ENCODE measurements around the gene CKAP4.

The CKAP4 gene

DNA sequence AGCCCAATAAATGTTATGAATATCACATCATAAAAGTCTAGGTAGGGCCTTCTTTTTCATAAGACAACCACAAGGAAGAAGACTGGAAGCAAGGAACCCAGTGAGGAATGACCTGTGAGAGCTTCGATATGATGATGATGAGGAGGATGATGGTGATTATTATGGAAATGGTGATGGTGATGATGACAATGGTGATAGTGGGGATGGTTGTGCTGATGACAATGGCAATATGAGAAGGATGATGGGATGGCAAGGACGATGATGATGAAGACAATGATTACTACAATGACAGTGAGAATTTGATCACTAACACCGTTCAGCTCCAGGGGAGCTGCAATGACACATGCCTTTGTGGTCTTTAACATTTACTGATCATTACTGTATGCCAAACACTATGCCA lies 7.7 kb upstream of the CKAP4 start:
- DNase-seq (ENCODE audit: extremely low spot score), result no peak
- ChIA-PET POLR2A (no interaction called here), CTCF (no interaction called here)
- TF ChIP-seq FOXK2 (IDR thresholded peaks at IDR 0.05) (no peak), HDGF (IDR thresholded peaks at IDR 0.05; ENCODE audit: borderline replicate concordance) (no peak), ARNT (IDR thresholded peaks at IDR 0.05) (no peak), NFRKB (IDR thresholded peaks at IDR 0.05) (no peak), CTBP1 (IDR thresholded peaks at IDR 0.05; ENCODE audit: borderline replicate concordance) (no peak), ELF4 (IDR thresholded peaks at IDR 0.05) (no peak), LEF1 (IDR thresholded peaks at IDR 0.05; ENCODE audit: borderline replicate concordance) (no peak)
- TF ChIP-seq, protein P1, sequence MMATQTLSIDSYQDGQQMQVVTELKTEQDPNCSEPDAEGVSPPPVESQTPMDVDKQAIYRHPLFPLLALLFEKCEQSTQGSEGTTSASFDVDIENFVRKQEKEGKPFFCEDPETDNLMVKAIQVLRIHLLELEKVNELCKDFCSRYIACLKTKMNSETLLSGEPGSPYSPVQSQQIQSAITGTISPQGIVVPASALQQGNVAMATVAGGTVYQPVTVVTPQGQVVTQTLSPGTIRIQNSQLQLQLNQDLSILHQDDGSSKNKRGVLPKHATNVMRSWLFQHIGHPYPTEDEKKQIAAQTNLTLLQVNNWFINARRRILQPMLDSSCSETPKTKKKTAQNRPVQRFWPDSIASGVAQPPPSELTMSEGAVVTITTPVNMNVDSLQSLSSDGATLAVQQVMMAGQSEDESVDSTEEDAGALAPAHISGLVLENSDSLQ (IDR thresholded peaks at IDR 0.05), result no peak

DNA sequence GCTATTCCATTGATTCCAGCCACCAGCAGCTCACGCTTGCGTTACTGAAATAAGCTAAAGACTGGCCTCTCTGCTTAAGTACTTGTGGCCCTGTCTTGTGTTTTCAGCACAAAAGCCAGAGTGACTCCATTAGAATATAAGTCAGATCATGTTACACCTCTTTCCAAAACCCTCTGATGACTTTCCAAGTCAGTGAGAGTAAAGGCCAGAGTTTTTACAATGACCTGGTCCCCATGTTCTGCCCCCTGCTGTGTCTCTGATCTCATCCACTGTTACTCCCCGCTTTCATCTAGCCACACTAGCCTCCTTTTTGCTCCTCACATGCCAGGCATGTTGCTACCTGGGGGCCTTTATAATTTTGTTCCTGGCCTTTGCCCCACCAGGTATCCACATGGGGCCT lies 6.9 kb upstream of the CKAP4 start:
- no peak for TF ChIP-seq TARDBP (IDR thresholded peaks at IDR 0.05)
- TF ChIP-seq SP1 (IDR thresholded peaks at IDR 0.05), result no peak
- TF ChIP-seq L3MBTL2 (conservative IDR thresholded peaks at IDR 0.05), result no peak
- TF ChIP-seq LEF1 (IDR thresholded peaks at IDR 0.05; ENCODE audit: borderline replicate concordance), result no peak
- no peak for TF ChIP-seq NFRKB (IDR thresholded peaks at IDR 0.05)
- no peak for TF ChIP-seq HDGF (IDR thresholded peaks at IDR 0.05; ENCODE audit: borderline replicate concordance)
- no peak for TF ChIP-seq SUZ12 (IDR thresholded peaks at IDR 0.05)
- no peak for TF ChIP-seq FOXK2 (IDR thresholded peaks at IDR 0.05)
- no peak for TF ChIP-seq ELF4 (IDR thresholded peaks at IDR 0.05)
- DNase-seq (ENCODE audit: extremely low spot score), result no peak
- ChIA-PET CTCF (no interaction called here), POLR2A (interaction anchor here (1.4 kb wide), 1 partner anchor 24 kb away, joined by 3 read pairs; no protein-coding TSS in a partner anchor)

DNA sequence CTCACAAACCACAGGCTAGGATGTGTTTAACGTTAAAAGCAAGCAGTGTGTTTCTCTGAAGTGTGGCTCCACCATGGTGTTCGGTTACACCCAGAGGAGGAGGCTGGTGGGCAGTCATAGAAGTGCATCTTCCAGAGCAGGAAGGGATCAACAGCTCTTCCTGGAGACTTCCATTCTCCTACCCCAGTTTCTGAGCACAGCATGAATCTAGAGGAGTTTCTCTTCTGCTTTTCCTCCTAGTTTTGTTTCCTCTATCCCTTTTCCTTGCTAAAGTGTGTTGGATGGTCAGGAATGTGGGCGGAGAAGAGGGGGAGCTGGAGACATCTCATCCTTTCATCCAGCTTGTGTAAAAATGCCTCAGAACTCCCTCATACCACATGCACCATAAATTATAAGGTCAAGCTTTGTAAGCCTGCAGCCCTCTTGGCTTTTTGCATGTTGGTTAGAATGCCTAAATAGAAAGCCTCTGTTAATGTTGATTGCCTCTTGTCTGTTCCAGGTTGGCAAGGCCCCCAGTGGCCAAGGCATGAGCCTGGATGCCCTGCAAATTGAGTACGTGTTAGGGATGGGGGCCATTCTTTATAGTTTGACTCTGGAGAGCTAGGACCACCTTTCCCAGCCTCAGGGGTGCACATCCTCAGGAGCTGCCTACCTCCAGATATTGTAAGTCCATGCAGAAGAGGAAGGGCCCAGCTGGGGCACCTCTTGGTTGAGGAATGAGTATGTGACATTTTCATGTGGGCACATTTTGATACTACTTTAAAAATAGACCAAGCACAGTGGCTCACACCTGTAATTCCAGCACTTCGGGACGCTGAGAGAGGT lies 4.0 kb upstream of the CKAP4 start:
- CTCF ChIA-PET, result no interaction called here
- POLR2A ChIA-PET, result interaction anchor here (1.2 kb wide), 1 partner anchor 13 kb away, joined by 3 read pairs; no protein-coding TSS in a partner anchor
- peak; percentile 33 for DNase-seq (ENCODE audit: extremely low spot score)
- TF ChIP-seq ZNF384 (IDR thresholded peaks at IDR 0.05) (no peak), CTBP1 (IDR thresholded peaks at IDR 0.05; ENCODE audit: borderline replicate concordance) (no peak)

DNA sequence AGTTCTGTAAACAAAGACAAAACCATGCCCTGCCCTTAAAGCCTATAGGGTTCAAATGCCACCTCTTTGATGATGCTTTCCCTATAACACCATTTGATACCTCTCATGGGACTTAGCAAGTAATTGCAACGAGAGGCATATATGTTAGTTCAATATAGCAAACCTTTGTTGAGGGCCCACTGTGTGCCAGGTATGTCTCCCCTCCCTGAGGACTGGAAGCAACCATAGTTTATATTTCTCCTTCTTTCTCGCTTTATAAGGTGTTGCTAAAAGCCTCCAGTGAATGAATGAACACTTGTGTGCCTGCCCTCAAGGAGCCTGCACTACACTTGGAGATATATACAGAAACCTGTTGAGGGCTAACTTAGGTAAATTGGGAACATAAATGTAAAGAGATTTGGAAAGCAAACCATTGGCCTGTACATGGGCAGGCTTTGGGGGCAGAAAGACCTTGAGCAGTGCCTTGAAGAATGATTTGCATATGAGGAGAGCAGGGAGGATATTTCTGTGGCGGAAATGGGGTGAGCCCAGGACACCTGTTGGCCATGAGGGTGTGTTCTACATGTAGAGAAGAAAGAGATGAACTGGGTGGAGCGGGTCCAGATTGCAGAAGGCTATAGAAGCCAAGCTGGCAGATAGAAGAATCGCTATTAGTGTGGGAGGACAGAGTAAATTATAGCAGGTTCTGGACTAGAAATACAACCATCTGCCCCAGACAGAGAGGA lies 1.8 kb upstream of the CKAP4 start:
- no peak for DNase-seq (ENCODE audit: extremely low spot score)
- TF ChIP-seq LEF1 (IDR thresholded peaks at IDR 0.05; ENCODE audit: borderline replicate concordance) (no peak), ARNT (IDR thresholded peaks at IDR 0.05) (no peak), ZNF384 (IDR thresholded peaks at IDR 0.05) (no peak), SUZ12 (IDR thresholded peaks at IDR 0.05) (no peak), NFRKB (IDR thresholded peaks at IDR 0.05) (no peak), ELF4 (IDR thresholded peaks at IDR 0.05) (no peak), HDGF (IDR thresholded peaks at IDR 0.05; ENCODE audit: borderline replicate concordance) (no peak), FOXA1 (IDR thresholded peaks at IDR 0.05) (no peak), TARDBP (IDR thresholded peaks at IDR 0.05) (no peak), SP1 (IDR thresholded peaks at IDR 0.05) (no peak), CTBP1 (IDR thresholded peaks at IDR 0.05; ENCODE audit: borderline replicate concordance) (no peak), FOXM1 (IDR thresholded peaks at IDR 0.05; ENCODE audit: borderline replicate concordance) (no peak), BHLHE40 (IDR thresholded peaks at IDR 0.05; ENCODE audit: borderline replicate concordance) (no peak), L3MBTL2 (conservative IDR thresholded peaks at IDR 0.05) (no peak), FOXK2 (IDR thresholded peaks at IDR 0.05) (no peak)
- TF ChIP-seq, protein P1 (IDR thresholded peaks at IDR 0.05), result no peak
- ChIA-PET CTCF (interaction anchor here (0.6 kb wide), 2 partner anchors 23 to 253 kb away, joined by 3 read pairs; no protein-coding TSS in a partner anchor), POLR2A (no interaction called here)

DNA sequence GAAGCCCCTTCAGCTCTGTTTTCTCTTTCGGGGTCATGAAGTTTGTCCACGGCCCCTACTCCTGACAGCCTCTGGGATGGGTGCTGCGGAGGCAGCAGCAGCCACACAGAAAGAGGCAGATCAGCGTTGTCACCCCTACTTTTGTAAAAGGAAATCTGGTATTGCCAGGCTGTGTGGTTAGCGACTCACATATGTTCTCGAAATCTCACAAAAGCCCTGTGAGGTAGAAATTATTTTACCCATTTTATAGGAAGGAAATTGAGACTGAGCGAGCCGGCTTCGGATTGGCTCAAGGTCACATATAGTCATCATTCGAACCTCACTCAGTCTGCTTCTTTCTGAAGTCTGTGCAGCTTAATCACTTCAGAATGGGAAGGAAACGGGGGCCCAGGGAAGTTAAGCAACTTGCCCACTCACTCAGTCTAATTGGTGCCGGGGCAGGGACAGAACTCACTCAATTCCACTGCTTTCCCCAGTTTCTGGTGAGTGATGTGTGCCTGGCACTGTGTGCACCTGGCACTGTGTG lies 1.1 kb upstream of the CKAP4 start:
- ChIA-PET CTCF (no interaction called here), POLR2A (interaction anchor here (0.9 kb wide), 1 partner anchor 109 kb away, joined by 3 read pairs; no protein-coding TSS in a partner anchor)
- DNase-seq (ENCODE audit: extremely low spot score), result no peak
- TF ChIP-seq CTBP1 (IDR thresholded peaks at IDR 0.05; ENCODE audit: borderline replicate concordance) (no peak), TARDBP (IDR thresholded peaks at IDR 0.05) (no peak), FOXM1 (IDR thresholded peaks at IDR 0.05; ENCODE audit: borderline replicate concordance) (no peak), SUZ12 (IDR thresholded peaks at IDR 0.05) (no peak), FOXK2 (IDR thresholded peaks at IDR 0.05) (no peak), FOXA1 (IDR thresholded peaks at IDR 0.05) (no peak), LEF1 (IDR thresholded peaks at IDR 0.05; ENCODE audit: borderline replicate concordance) (no peak), ZNF384 (IDR thresholded peaks at IDR 0.05) (no peak), HDGF (IDR thresholded peaks at IDR 0.05; ENCODE audit: borderline replicate concordance) (no peak), SP1 (IDR thresholded peaks at IDR 0.05) (no peak), ELF4 (IDR thresholded peaks at IDR 0.05) (no peak), NFRKB (IDR thresholded peaks at IDR 0.05) (no peak), ARNT (IDR thresholded peaks at IDR 0.05) (no peak), BHLHE40 (IDR thresholded peaks at IDR 0.05; ENCODE audit: borderline replicate concordance) (no peak)
- TF ChIP-seq, protein P1 (IDR thresholded peaks at IDR 0.05), result no peak

All from HEK293T (cell line).